Measurements from ENCODE around the gene MBOAT2. TPM values are rescaled to one million over a fixed set of nuclear protein-coding genes. Genes with fewer than 3 reads are reported as not detected.

MBOAT2 gene
- total and polyA plus RNA-seq, 2 experiments from 2014 or later, result 38.2 to 58.3 TPM

DNA sequence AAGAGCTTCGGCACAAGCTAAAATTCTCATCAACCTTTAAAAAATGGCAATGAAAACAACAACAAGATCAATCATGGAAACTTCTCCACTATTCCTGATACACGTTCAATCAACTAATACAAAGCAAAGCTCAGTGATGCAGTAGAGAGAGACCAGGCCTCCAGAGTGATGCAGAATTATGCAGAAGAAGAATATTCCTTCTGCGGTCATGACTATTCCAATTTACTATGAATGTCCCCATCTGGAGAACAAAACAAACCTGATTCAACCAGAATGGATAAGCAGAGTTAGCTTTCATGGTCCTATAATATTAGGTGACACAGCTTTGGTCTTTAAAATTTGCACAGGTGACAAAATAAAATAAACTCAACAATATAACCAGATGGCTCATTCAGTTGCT lies 12.5 kb upstream of the MBOAT2 start:
- Histone ChIP-seq H3K27ac (no peak overlapping the region), H3K27me3 (no peaks in the 10 kb centered on the region), H3K36me3 (no peaks in the 10 kb centered on the region), H3K4me1 (ENCODE audit: low read depth) (no peaks in the 10 kb centered on the region), H3K9me3 (ENCODE audit: low read depth) (no peaks in the 10 kb centered on the region), H3K4me3 (no peak overlapping the region)
- TF ChIP-seq, protein P1, sequence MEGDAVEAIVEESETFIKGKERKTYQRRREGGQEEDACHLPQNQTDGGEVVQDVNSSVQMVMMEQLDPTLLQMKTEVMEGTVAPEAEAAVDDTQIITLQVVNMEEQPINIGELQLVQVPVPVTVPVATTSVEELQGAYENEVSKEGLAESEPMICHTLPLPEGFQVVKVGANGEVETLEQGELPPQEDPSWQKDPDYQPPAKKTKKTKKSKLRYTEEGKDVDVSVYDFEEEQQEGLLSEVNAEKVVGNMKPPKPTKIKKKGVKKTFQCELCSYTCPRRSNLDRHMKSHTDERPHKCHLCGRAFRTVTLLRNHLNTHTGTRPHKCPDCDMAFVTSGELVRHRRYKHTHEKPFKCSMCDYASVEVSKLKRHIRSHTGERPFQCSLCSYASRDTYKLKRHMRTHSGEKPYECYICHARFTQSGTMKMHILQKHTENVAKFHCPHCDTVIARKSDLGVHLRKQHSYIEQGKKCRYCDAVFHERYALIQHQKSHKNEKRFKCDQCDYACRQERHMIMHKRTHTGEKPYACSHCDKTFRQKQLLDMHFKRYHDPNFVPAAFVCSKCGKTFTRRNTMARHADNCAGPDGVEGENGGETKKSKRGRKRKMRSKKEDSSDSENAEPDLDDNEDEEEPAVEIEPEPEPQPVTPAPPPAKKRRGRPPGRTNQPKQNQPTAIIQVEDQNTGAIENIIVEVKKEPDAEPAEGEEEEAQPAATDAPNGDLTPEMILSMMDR (IDR thresholded peaks at IDR 0.05; ENCODE audit: low read depth, low read length), result no peak
- DNase-seq (ENCODE audit: low read depth in 1 of 2, low spot score in 1 of 2), result no peak

DNA sequence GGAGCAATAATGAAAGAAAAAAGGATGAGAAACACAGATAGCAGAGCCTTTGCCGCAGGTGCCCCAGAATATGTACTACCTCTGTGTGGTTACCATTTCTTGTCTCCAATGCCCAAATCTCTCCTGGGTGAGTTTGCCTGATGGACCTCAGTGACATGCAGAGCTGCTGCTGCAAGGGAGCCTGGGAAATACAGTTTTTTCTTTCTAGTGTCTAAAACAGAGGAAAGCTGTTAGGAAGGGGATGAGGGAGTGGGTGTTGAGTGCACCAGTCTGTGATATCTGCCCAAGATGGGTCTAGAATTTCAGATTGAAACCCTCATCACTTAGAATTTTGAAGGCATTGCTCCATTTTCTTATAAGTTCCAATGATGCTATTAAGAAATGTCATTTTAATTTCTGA lies 9.9 kb upstream of the MBOAT2 start:
- Histone ChIP-seq H3K4me3 (no peak overlapping the region), H3K27ac (no peak overlapping the region), H3K36me3 (no peaks in the 10 kb centered on the region), H3K27me3 (no peaks in the 10 kb centered on the region), H3K4me1 (ENCODE audit: low read depth) (no peaks in the 10 kb centered on the region), H3K9me3 (ENCODE audit: low read depth) (no peaks in the 10 kb centered on the region)
- no peak for DNase-seq (ENCODE audit: low read depth in 1 of 2, low spot score in 1 of 2)
- TF ChIP-seq, protein P1 (IDR thresholded peaks at IDR 0.05; ENCODE audit: low read depth, low read length), result no peak

DNA sequence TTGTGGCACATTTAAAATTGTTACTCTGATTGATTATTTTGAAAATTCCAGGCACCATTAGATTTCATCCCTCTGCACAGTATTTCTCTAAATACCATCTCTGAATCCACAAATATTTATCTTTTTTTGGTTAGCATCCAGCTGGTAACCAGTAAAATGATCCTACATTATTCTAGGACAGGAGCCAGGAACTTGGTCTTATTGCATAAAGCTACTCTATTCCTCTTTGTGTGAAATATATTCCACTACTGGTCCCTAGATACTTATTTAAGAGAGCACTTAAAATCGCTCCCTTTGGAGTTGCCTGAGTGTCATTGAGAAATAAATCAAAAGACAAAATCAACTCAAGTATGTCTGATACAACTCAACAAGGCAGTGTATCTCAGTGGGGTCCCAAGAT lies 7.4 kb upstream of the MBOAT2 start:
- no peaks in the 10 kb centered on the region for H3K4me1 ChIP-seq (ENCODE audit: low read depth)
- no peaks in the 10 kb centered on the region for H3K9me3 ChIP-seq (ENCODE audit: low read depth)
- no peak overlapping the region for H3K27ac ChIP-seq
- H3K27me3 ChIP-seq, result no peaks in the 10 kb centered on the region
- TF ChIP-seq, protein P1 (IDR thresholded peaks at IDR 0.05; ENCODE audit: low read depth, low read length), result no peak
- no peaks in the 10 kb centered on the region for H3K36me3 ChIP-seq
- no peak overlapping the region for H3K4me3 ChIP-seq
- DNase-seq (ENCODE audit: low read depth in 1 of 2, low spot score in 1 of 2), result peak in 1 of 2 donors; percentile 86

GRCh38 chr2:9008951-9009664 lies 5.6 kb upstream of the MBOAT2 start:
- no peak overlapping the region for H3K27ac ChIP-seq
- no peaks in the 10 kb centered on the region for H3K9me3 ChIP-seq (ENCODE audit: low read depth)
- H3K4me1 ChIP-seq (ENCODE audit: low read depth), result no peaks in the 10 kb centered on the region
- no peaks in the 10 kb centered on the region for H3K27me3 ChIP-seq
- TF ChIP-seq, protein P1 (IDR thresholded peaks at IDR 0.05; ENCODE audit: low read depth, low read length), result no peak
- H3K36me3 ChIP-seq, result no peaks in the 10 kb centered on the region
- no peak for DNase-seq (ENCODE audit: low read depth in 1 of 2, low spot score in 1 of 2)
- H3K4me3 ChIP-seq, result no peak overlapping the region

GRCh38 chr2:9006368-9006767 lies 2.9 kb upstream of the MBOAT2 start:
- H3K27me3 ChIP-seq, result no peaks in the 10 kb centered on the region
- TF ChIP-seq, protein P1 (IDR thresholded peaks at IDR 0.05; ENCODE audit: low read depth, low read length), result no peak
- H3K27ac ChIP-seq, result no peak overlapping the region
- peaks cover 13% of the 10 kb centered on the region for H3K4me1 ChIP-seq (ENCODE audit: low read depth)
- no peak for DNase-seq (ENCODE audit: low read depth in 1 of 2, low spot score in 1 of 2)
- no peaks in the 10 kb centered on the region for H3K36me3 ChIP-seq
- H3K9me3 ChIP-seq (ENCODE audit: low read depth), result no peaks in the 10 kb centered on the region
- H3K4me3 ChIP-seq, result no peak overlapping the region

Measured in cardiac muscle cell (in vitro differentiated cells and primary cell).